Endothelial cell of umbilical vein (primary cell): ENCODE measurements around the gene SRSF2.

ENCODE experiments used
- CTCF ChIP-seq, 2 donors: IDR thresholded peaks; 1 replicate in 1 of 2; 2 replicates in 1 of 2; pipeline ENCODE4 v1.5.1; 2011; ENCODE audit warnings: low read length in 2 of 2, mild to moderate bottlenecking in 2 of 2, moderate library complexity in 2 of 2, control low read depth in 1 of 2, inconsistent platforms in 1 of 2, low read depth in 1 of 2; ENCODE audit not compliant: insufficient read depth in 1 of 2; ENCODE audit errors: extremely low read depth in 1 of 2
- EZH2 ChIP-seq: IDR thresholded peaks from 2 replicates; pipeline ENCODE4 v1.6.1; 2012; ENCODE audit warnings: borderline replicate concordance, low read depth, mild to moderate bottlenecking, moderate library complexity, low read length, inconsistent platforms; ENCODE audit not compliant: severe bottlenecking
- FOS ChIP-seq: IDR thresholded peaks from 2 replicates; pipeline ENCODE4 v1.6.1; 2011; ENCODE audit warnings: mild to moderate bottlenecking, low read length, moderate library complexity, borderline replicate concordance; ENCODE audit not compliant: insufficient read depth
- JUN ChIP-seq: IDR thresholded peaks from 2 replicates; pipeline ENCODE4 v1.6.1; 2011; ENCODE audit warnings: borderline replicate concordance, low read depth; ENCODE audit not compliant: insufficient read length, insufficient read depth
- MAX ChIP-seq: IDR thresholded peaks from 2 replicates; pipeline ENCODE4 v1.6.1; 2011; ENCODE audit not compliant: insufficient read depth, insufficient read length
- MYC ChIP-seq: IDR thresholded peaks from one replicate; pipeline ENCODE4 v1.6.1; 2011; ENCODE audit warnings: mild to moderate bottlenecking, low read depth, low read length
- POLR2A ChIP-seq: IDR thresholded peaks from 2 replicates; pipeline ENCODE4 v1.6.1; 2012; ENCODE audit warnings: low read depth, mild to moderate bottlenecking, control low read depth, low read length

GRCh38 chr17:76738468-76738850 is 1.3 kb upstream of the SRSF2 start:
- TF ChIP-seq CTCF (IDR thresholded peaks at IDR 0.05; ENCODE audit: extremely low read depth in 1 of 2, insufficient read depth in 1 of 2, low read depth in 1 of 2, low read length in 2 of 2) (no peak), POLR2A (no peak), EZH2 (no peak), MAX (no peak), MYC (no peak), FOS (no peak), JUN (no peak)
